ENCODE measurements around the gene HPCA. TPM values are rescaled to one million over a fixed set of nuclear protein-coding genes. Genes with fewer than 3 reads are reported as not detected.

Gene HPCA
- not detected for polyA plus RNA-seq (ENCODE audit: low read depth in 6 of 6)

DNA sequence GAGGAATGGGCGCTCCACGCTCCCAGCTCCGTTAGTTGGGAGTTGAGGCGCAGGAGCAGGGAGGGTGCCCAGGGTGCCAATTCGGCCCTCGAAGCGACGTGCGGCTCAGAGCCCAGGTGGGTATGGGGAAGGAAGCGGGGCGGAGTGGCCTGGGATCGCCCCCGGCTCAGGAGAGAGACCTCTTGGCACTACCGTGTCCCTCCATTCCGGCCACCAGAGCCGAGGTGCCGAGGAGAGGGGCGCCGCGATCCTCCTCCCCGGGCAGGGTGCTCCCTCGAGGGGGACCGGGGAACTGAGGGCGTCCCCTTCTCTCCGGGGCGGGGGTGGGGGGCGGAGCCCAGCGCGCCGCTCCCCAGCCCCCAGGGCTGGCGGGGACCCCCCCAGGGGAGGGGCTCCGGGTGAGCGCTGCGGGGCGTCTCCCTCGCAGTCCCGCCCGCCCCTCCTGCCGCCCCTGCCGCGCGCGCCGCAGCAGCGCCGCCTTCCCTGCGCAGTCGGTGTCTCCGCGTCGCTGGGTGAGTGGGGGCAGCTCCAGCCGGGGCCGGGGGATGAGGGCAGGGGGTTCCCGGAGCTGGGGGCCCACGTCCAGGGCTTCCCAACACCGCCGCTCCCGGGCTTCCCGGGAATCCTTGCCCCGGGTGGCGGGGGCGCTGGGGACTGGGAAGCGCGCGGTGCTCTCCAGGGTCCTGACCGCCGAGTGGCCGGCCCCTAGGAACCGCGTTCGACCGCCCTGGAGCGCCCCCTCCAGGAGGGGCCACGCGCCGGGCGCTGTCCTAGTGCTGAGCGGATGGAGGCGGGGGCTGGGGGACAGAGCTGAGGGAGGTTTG is at the start of gene HPCA:
HPCA (plus strand) TSS at position 488 of the 824 bp plus-strand sequence. CDS start 2,408 bp downstream, outside the sequence.
- Mint-ChIP-seq H3K27me3 (peaks cover 48 to 89% (median 86%) of the 10 kb centered on the region in 3 donors), H3K27ac (no peak within 1 kb of the TSS), H3K4me3 (peak within 1 kb of the TSS in 3 of 8 donors; percentile 14 to 79 (median 59)), H3K4me1 (peaks cover 10 to 20% (median 15%) of the 10 kb centered on the region in 3 donors), H3K36me3 (peaks cover 0 to 8% of the 10 kb centered on the region in 2 donors), H3K9me3 (no peaks in the 10 kb centered on the region)
- DNase-seq = no peak
- peak; percentile 64 to 67 for ATAC-seq (ENCODE audit: low read depth in 2 of 2)

DNA sequence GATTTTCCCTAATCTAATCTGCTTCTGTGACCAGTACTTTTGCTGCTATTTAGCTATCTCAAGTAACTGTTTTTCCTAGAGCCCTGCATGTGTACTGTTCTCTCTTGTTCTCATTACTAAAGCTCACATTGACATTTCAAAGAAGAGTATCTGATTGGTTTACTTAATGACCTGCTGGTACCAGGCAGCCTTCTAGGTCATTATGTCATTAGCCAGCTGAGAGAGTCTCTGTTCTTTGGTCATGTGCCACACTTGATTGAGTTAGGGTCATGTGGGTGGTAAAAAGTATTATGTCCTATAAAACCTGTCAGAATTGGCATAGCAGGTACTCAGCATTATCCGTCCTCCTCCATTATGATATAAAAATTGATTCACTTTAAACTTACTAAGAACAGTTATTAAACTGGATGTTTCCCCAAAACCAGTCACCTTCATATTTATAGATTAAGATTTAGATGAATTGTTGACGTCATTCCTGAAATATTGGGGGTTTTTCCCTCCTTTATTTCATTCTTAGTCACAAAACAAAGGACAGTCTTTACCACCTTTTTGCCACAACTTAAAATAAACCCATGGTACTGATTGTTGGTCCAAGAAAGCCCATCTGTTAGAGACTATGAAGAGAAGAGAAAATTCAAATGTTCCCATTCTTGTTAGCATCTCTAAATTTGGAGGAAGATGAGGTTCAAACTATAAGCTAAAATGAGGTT is 37.8 kb upstream of the HPCA start:
- Mint-ChIP-seq H3K4me3 (no peak overlapping the region), H3K27ac (peak overlapping the region in 1 of 6 donors; percentile 49), H3K27me3 (no peaks in the 10 kb centered on the region), H3K4me1 (no peaks in the 10 kb centered on the region), H3K9me3 (no peaks in the 10 kb centered on the region), H3K36me3 (peaks cover 8 to 12% of the 10 kb centered on the region in 2 donors)
- DNase-seq (no peak), ATAC-seq (ENCODE audit: low read depth in 2 of 2) (no peak)

DNA sequence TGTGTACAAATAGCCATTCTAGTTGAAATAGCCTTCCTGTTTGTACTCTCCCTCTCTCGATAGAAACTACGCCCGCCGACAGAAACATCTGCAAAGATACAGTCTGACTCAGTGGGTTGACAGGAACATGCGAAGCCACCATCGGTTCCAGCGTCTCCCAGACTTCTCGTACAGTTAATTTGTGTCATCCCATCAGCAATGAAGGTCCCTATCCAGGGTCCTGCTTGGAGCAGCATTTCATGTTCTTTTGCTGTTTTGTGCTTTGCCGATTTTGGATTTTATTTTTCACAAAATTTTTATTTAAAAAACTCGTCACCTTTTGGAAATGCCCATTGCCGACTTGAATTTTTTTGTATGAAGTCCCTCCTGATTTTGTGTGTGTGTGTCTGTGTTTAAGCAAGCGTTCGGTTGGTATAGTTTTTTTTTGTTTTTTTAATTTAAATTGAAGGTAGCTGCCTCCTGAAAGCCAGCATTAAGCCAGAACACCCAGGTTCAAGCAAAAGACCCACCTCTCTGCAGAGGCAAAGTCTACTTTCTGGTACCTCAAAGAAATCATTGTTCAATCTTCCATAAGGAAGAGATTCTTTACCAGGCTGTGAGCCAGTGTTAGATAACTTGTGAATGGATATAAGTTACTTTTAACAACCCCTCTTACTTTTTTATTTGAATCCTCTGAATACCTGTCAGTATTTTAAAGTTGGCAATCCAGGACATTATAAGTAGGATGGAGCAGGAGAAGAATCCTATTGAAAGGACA is 30.3 kb upstream of the HPCA start:
- Mint-ChIP-seq H3K36me3 (peaks cover 13 to 33% of the 10 kb centered on the region in 2 donors), H3K4me1 (no peaks in the 10 kb centered on the region)
- no peak for ATAC-seq (ENCODE audit: low read depth in 2 of 2)

DNA sequence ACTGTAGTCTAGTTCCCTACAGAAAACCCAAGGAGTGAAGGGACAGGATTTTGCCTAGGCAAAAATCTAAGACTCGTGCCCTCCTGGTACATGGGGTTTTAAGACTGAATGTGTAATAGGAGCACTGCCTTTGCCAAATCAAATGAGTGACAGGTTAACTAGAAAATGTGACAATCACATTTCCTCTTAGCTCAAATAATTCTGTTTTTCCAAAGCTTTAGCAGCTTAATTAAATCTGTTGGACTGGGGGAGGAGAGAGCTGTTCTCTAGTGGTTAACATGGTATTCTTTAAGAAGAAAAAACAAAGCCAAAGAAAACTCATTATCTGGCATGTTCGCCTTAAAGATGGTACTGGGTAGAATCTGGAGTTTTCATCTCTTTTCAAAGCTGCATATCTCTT is 28.2 kb upstream of the HPCA start:
- DNase-seq (no peak), ATAC-seq (ENCODE audit: low read depth in 2 of 2) (no peak)
- Mint-ChIP-seq H3K27me3 (no peaks in the 10 kb centered on the region), H3K4me1 (peaks cover 0 to 2% (median 0%) of the 10 kb centered on the region in 3 donors), H3K9me3 (no peaks in the 10 kb centered on the region), H3K36me3 (peaks cover 21 to 44% of the 10 kb centered on the region in 2 donors), H3K27ac (no peak overlapping the region), H3K4me3 (no peak overlapping the region)

More for the DNA sequence above, 30.3 kb upstream of the HPCA start:
- H3K4me3 Mint-ChIP-seq = no peak overlapping the region
- H3K27ac Mint-ChIP-seq = no peak overlapping the region
- no peaks in the 10 kb centered on the region for H3K9me3 Mint-ChIP-seq
- DNase-seq = no peak
- no peaks in the 10 kb centered on the region for H3K27me3 Mint-ChIP-seq

DNA sequence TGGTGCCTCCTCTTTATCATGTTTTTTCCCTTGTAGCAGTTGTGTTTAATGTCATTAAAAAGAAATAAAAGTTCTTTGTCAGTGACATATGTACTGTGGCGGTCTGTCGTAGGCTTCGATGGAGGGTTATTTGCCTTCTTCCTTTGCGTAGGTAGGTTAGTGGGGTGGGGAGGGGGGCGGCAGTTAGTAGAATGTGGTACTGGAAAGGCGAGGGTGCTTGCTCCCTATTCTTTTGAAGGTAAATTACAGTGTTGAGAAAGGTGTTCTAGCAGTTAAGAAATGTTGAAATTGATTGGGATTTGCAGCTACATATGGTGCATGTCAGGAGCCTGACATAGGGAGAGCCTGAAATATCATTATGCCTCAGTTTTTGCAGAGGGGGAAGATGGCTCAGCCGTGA is 27.5 kb upstream of the HPCA start:
- Mint-ChIP-seq H3K4me3 (no peak overlapping the region), H3K27ac (peak overlapping the region in 2 of 6 donors; percentile 40 to 68), H3K36me3 (peaks cover 20 to 38% of the 10 kb centered on the region in 2 donors), H3K4me1 (peaks cover 0 to 2% (median 0%) of the 10 kb centered on the region in 3 donors), H3K27me3 (no peaks in the 10 kb centered on the region), H3K9me3 (no peaks in the 10 kb centered on the region)
- DNase-seq (no peak), ATAC-seq (ENCODE audit: low read depth in 2 of 2) (no peak)

DNA sequence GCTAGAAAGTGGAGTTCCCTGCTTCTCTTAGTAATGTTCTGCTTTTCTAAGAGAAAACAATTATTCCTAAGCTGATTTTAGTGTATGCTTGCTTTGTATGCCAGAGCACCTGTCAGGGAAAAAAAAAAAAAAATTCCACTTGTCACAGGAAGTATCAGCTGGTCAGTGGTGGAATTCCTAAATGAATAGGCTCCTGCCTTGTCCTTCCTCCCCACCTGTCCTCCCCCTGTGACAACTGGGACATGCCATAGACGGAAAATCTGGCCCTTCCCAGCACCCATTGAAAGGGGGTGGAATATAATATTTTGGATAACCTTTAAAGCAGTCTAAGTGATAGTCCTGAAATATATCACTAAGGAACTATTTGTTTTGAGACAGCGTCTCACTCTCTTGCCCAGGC is 26.4 kb upstream of the HPCA start:
- peaks cover 9 to 27% of the 10 kb centered on the region in 2 donors for H3K36me3 Mint-ChIP-seq
- H3K27ac Mint-ChIP-seq = no peak overlapping the region
- peaks cover 0 to 2% (median 0%) of the 10 kb centered on the region in 3 donors for H3K4me1 Mint-ChIP-seq
- no peak for DNase-seq
- no peaks in the 10 kb centered on the region for H3K9me3 Mint-ChIP-seq
- H3K27me3 Mint-ChIP-seq = no peaks in the 10 kb centered on the region
- no peak overlapping the region for H3K4me3 Mint-ChIP-seq
- no peak for ATAC-seq (ENCODE audit: low read depth in 2 of 2)

DNA sequence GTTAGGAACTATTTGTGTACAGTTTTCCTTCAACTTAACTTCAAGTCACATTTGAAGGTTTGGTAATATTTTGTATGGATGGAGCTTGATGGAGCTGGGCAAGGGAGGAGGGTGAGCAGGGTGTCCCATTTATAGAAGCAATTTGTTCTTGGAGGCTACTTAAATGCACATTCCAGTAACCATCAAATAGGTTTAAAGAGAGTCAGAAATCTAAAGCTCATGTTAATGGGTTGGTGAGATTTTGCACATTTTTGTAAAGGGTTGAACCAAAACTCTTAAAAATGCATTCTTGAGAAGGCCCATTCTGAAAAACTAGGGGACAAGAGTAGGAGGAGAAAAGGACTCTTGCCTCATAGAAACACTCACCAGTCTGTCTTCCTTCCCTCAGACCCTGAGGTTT is 25.7 kb upstream of the HPCA start:
- H3K4me1 Mint-ChIP-seq = peaks cover 0 to 2% (median 0%) of the 10 kb centered on the region in 3 donors
- H3K4me3 Mint-ChIP-seq = no peak overlapping the region
- no peaks in the 10 kb centered on the region for H3K27me3 Mint-ChIP-seq
- ATAC-seq (ENCODE audit: low read depth in 2 of 2) (no peak), DNase-seq (no peak)
- H3K27ac Mint-ChIP-seq = peak overlapping the region in 1 of 6 donors; percentile 41
- no peaks in the 10 kb centered on the region for H3K9me3 Mint-ChIP-seq
- H3K36me3 Mint-ChIP-seq = peaks cover 8 to 20% of the 10 kb centered on the region in 2 donors

DNA sequence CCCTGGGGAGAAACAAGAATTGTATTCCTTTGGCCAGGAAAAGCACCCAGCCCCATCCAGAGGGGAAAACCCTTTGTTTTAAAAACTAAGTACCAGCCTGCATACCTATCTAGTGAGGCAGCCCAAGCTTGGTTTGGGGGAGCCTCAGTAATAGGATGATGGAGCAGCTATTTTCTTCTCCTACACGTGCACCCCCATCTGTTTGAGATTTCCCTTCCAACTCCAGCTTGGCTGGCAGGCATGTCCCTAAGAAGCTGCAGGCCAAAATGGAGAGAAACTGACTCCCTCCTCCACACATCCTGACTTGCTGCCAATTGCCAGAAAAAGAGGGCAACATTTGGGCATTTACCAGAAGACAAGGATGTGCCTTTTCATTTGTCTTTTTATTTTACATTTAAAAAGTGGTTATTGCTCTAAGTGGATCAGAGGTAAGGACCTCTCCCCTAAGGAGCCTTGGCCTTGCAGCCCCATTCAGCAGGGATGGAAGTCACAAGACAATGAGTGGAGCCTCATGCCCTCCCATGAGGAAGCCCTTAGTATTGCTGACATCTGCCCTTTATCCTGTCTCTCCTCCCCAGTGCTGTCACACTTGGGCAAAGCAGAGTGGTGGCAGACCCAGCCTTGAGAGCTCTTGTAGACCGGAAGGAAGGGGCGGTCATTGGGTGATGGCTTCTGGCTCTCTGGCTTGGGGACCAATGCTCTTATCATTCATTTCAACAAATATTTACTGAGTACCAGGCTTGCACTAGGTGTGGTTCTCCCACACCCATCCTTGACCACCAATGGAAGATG is 24.2 kb upstream of the HPCA start:
- Mint-ChIP-seq H3K4me1 (peaks cover 0 to 2% (median 0%) of the 10 kb centered on the region in 3 donors), H3K27me3 (no peaks in the 10 kb centered on the region), H3K36me3 (peaks cover 8 to 11% of the 10 kb centered on the region in 2 donors), H3K4me3 (no peak overlapping the region), H3K27ac (peak overlapping the region in 2 of 6 donors; percentile 52 to 71), H3K9me3 (no peaks in the 10 kb centered on the region)
- ATAC-seq (ENCODE audit: low read depth in 2 of 2) = no peak
- DNase-seq = no peak

DNA sequence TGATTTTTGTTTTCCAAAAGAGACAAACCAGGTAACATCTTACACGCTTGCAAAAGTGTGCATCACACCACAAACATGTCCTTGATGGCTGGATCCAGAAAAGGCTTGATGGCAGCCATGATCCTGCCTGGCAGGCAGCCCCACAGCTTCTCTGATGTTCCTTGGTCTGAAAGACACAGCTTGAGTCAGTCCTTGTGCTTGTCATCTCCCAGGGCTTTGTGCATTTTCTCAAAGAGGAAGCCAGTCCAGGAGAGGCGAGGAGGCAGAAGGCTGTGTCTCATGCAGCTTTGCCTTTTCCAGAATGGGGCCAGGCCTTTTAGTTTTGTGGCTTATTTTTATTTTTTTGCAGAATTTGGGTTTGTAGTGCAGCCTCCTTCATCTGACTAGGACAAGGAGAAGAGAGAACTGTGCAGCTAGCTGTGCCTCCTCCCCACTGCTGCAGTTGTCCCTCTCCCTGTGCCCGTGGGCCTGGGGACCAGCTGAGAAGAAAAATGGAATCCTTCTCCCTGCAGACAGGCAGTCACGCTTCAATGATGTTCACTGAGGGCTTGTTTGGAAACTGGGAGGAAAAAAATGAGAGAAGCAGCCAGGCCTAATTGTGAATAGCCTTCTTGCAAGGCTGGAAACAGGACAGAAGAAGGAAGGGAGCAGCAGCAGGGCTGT is 22.9 kb upstream of the HPCA start:
- Mint-ChIP-seq H3K9me3 (no peaks in the 10 kb centered on the region), H3K27me3 (peaks cover 0 to 2% (median under 1%) of the 10 kb centered on the region in 3 donors), H3K4me1 (peaks cover 0 to 2% (median 0%) of the 10 kb centered on the region in 3 donors), H3K4me3 (no peak overlapping the region), H3K36me3 (peaks cover 11 to 14% of the 10 kb centered on the region in 2 donors), H3K27ac (peak overlapping the region in 1 of 6 donors; percentile 84)
- no peak for ATAC-seq (ENCODE audit: low read depth in 2 of 2)
- no peak for DNase-seq

DNA sequence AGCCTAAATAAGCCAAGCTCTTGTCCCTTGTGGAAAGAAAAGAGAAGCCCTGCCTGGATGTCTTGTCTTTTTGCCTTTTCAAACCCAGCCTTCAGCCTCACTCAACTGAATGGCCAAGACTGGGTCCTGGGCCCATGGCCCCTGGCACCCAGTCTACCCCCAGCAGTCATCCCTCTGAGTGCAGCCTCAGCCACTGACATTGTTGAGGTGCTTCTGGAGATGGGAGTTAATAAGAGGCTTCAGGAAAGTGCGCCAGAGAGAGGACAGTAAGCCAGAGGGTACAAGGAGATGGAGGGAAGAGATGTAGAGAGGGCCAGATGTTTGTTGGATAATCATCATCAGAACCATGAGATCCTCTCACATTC is 22.4 kb upstream of the HPCA start:
- H3K36me3 Mint-ChIP-seq = peaks cover 16 to 19% of the 10 kb centered on the region in 2 donors
- H3K4me3 Mint-ChIP-seq = no peak overlapping the region
- H3K27me3 Mint-ChIP-seq = peaks cover 0 to 7% (median 5%) of the 10 kb centered on the region in 3 donors
- H3K27ac Mint-ChIP-seq = no peak overlapping the region
- DNase-seq (no peak), ATAC-seq (ENCODE audit: low read depth in 2 of 2) (no peak)
- peaks cover 0 to 2% (median 0%) of the 10 kb centered on the region in 3 donors for H3K4me1 Mint-ChIP-seq
- no peaks in the 10 kb centered on the region for H3K9me3 Mint-ChIP-seq

DNA sequence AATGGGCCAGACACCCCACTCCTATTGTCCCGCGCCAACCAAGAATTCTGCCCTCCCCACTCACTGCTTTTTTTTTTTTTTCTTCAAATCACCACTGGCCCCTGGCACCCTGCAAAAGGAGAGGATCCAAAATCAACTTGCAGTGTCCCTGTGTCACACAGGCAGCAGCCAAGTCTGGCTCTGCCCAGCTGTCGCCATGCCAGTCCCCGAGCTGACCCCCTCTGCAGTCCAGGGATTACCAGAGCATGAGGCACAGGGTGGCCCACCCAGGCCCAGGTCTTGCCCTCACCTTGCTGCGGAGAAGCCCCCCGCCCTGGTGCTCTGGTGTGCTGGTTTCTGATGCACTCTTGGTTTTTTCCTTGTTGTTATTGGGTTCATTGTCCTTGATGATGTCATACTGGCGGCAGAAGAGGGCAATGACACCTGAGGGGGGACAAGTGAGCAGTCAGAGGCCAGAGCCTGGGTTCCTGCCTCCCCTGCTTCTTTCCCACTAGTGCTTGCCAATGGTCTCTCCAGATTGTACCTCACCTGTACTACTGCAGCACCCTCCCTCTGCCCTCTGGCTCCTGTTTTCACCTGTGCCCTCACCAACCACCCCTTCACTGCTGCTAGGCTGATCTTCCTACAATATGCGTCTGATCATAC is 21.8 kb upstream of the HPCA start:
- Mint-ChIP-seq H3K4me3 (peak overlapping the region in 1 of 8 donors; percentile 20), H3K27me3 (peaks cover 2 to 13% (median 12%) of the 10 kb centered on the region in 3 donors), H3K4me1 (peaks cover under 1 to 6% (median 4%) of the 10 kb centered on the region in 3 donors), H3K27ac (peak overlapping the region in 1 of 6 donors; percentile 42), H3K36me3 (peaks cover 19 to 22% of the 10 kb centered on the region in 2 donors), H3K9me3 (no peaks in the 10 kb centered on the region)
- ATAC-seq (ENCODE audit: low read depth in 2 of 2) (no peak), DNase-seq (no peak)

Measured in naive B cell (primary cell).